Measurements from ENCODE around the gene CLIP1. TPM values are rescaled to one million over a fixed set of nuclear protein-coding genes. Genes with fewer than 3 reads are reported as not detected.

CLIP1 gene
- total and polyA plus RNA-seq, 2 of the 4 experiments (the other 2 are of a cell fraction), result 38.0 to 54.8 TPM

GRCh38 chr12:122297494-122297893 is 125.0 kb downstream of the CLIP1 start:
- no peak overlapping the region for H2BK20ac ChIP-seq (ENCODE audit: low read depth, low read length)
- no peak overlapping the region for H4K91ac ChIP-seq (ENCODE audit: insufficient read depth, low read depth, low read length)
- no peak overlapping the region for H2BK5ac ChIP-seq (ENCODE audit: low read depth, low read length, poor library complexity, severe bottlenecking)
- peaks cover 9% of the 10 kb centered on the region; the same call in 1 of the 2 replicates for H3K9me1 ChIP-seq (ENCODE audit: insufficient read depth, low read length)
- no peak overlapping the region for H3K4ac ChIP-seq (ENCODE audit: low read depth, low read length)
- H3K9ac ChIP-seq (ENCODE audit: low read depth, low read length), result no peak overlapping the region
- ATAC-seq (ENCODE audit: low read depth) (no peak), DNase-seq (no peak)
- no peak overlapping the region for H3K56ac ChIP-seq (ENCODE audit: extremely low read depth, insufficient read depth, low read length)
- BruUV-seq (replicated peaks), result no TSS peak
- no peak overlapping the region for H3K4me2 ChIP-seq (ENCODE audit: low read depth, low read length)
- H3K18ac ChIP-seq (ENCODE audit: low read depth, low read length), result no peak overlapping the region
- no peak overlapping the region for H4K5ac ChIP-seq (ENCODE audit: low read depth, low read length)
- no peaks in the 10 kb centered on the region for H3K4me1 ChIP-seq (ENCODE audit: control insufficient read depth, insufficient read depth, low read length)
- dilution Hi-C loops (cut with HindIII; ENCODE audit: low sequenced_read_pairs, unreplicated experiment), result no loop called here
- no peak overlapping the region for H3K14ac ChIP-seq (replicated peaks; ENCODE audit: low read depth, low read length)
- no peak overlapping the region for H4K8ac ChIP-seq (ENCODE audit: low read depth in 2 of 2, low read length in 2 of 2)
- no peak for TF ChIP-seq SMC3 (IDR thresholded peaks at IDR 0.05; ENCODE audit: low read depth, low read length)
- no peak for TF ChIP-seq FOS (IDR thresholded peaks at IDR 0.05; ENCODE audit: low read depth, low read length)
- TF ChIP-seq MXI1 (IDR thresholded peaks at IDR 0.05; ENCODE audit: borderline replicate concordance, low read depth, low read length), result no peak
- TF ChIP-seq NFE2L2 (IDR thresholded peaks at IDR 0.05; ENCODE audit: low read depth, low read length), result no peak
- TF ChIP-seq USF2 (IDR thresholded peaks at IDR 0.05; ENCODE audit: low read depth, low read length), result no peak
- TF ChIP-seq CEBPB (IDR thresholded peaks at IDR 0.05; ENCODE audit: low read depth, low read length), result no peak
- TF ChIP-seq CHD1 (IDR thresholded peaks at IDR 0.05; ENCODE audit: low read depth, low read length), result no peak
- no peak for TF ChIP-seq CTCF (conservative IDR thresholded peaks at IDR 0.05; ENCODE audit: low read depth, low read length)
- no peak for TF ChIP-seq ELK1 (IDR thresholded peaks at IDR 0.05; ENCODE audit: borderline replicate concordance, low read depth, low read length)
- no peak for TF ChIP-seq RFX5 (IDR thresholded peaks at IDR 0.05; ENCODE audit: low read depth, low read length)
- no peak for TF ChIP-seq POLR2A (IDR thresholded peaks at IDR 0.05; ENCODE audit: low read depth, low read length)
- no peak for TF ChIP-seq BHLHE40 (IDR thresholded peaks at IDR 0.05; ENCODE audit: low read depth, low read length)
- TF ChIP-seq RCOR1 (IDR thresholded peaks at IDR 0.05; ENCODE audit: insufficient replicate concordance, low read length), result no peak
- TF ChIP-seq RAD21 (IDR thresholded peaks at IDR 0.05; ENCODE audit: low read length), result no peak
- TF ChIP-seq MAZ (IDR thresholded peaks at IDR 0.05; ENCODE audit: borderline replicate concordance, low read depth, low read length), result no peak
- TF ChIP-seq MAFK (IDR thresholded peaks at IDR 0.05; ENCODE audit: low read depth, low read length), result no peak
- no peak overlapping the region for H2BK120ac ChIP-seq (ENCODE audit: low read depth, low read length)
- H3K36me3 ChIP-seq (ENCODE audit: control insufficient read depth, insufficient read depth, low read length), result peaks cover 25% of the 10 kb centered on the region
- H3K23ac ChIP-seq (ENCODE audit: low read depth, low read length), result no peak overlapping the region
- intact Hi-C loops (cut with micrococcal nuclease), result no loop called here
- no peak overlapping the region for H2AFZ ChIP-seq (replicated peaks; ENCODE audit: low read length, poor library complexity)
- ChIA-PET CTCF (no interaction called here), POLR2A (ENCODE audit: unreplicated experiment) (no interaction called here)
- in situ Hi-C loops (cut with MboI; ENCODE audit: low sequenced_read_pairs), result no loop called here
- H2AK9ac ChIP-seq (replicated peaks; ENCODE audit: low read depth, low read length, poor library complexity), result no peak overlapping the region
- 100% methylated on average over 2 of the region's 9 CpGs; no CpG with 5 or more reads in 1 of the 2 experiments for WGBS, 2 experiments (ENCODE audit: extremely low coverage in 2 of 2, insufficient read length in 1 of 2)
- no peak overlapping the region for H3K27ac ChIP-seq (ENCODE audit: insufficient read depth, low read length)
- no peaks in the 10 kb centered on the region for H3K9me3 ChIP-seq (ENCODE audit: control insufficient read depth, insufficient read depth, low read length)
- H2BK15ac ChIP-seq (ENCODE audit: low read depth, low read length), result no peak overlapping the region
- no peaks in the 10 kb centered on the region for H3K27me3 ChIP-seq (ENCODE audit: control insufficient read depth, insufficient read depth, low read length)
- H4K20me1 ChIP-seq (ENCODE audit: insufficient read depth, low read length), result no peaks in the 10 kb centered on the region; the same call in 1 of the 2 replicates
- H3K79me1 ChIP-seq (ENCODE audit: low read depth in 1 of 2, low read length in 2 of 2), result peaks cover 17 to 22% of the 10 kb centered on the region in 2 experiments; a peak in 3 of 4 replicates
- no peak overlapping the region for H2AK5ac ChIP-seq (ENCODE audit: low read depth, low read length)
- no peak overlapping the region for H3K4me3 ChIP-seq (ENCODE audit: insufficient read depth, low read depth, low read length)

Data from IMR-90 (cell line).